ENCODE results near the gene BLNK.

BLNK gene

GRCh38 chr10:96228408-96228994 lies 42.9 kb downstream of the BLNK start:
- POLR2A ChIA-PET (ENCODE audit: low non-redundant PET): no interaction called here
- CTCF ChIA-PET: interaction anchor here (0.7 to 2.6 kb wide), 14 partner anchors 9 to 430 kb away, joined by 3 to 123 read pairs (median 8); partner anchors contain the start of genes BLNK and DNTT
- TF ChIP-seq, protein P1, sequence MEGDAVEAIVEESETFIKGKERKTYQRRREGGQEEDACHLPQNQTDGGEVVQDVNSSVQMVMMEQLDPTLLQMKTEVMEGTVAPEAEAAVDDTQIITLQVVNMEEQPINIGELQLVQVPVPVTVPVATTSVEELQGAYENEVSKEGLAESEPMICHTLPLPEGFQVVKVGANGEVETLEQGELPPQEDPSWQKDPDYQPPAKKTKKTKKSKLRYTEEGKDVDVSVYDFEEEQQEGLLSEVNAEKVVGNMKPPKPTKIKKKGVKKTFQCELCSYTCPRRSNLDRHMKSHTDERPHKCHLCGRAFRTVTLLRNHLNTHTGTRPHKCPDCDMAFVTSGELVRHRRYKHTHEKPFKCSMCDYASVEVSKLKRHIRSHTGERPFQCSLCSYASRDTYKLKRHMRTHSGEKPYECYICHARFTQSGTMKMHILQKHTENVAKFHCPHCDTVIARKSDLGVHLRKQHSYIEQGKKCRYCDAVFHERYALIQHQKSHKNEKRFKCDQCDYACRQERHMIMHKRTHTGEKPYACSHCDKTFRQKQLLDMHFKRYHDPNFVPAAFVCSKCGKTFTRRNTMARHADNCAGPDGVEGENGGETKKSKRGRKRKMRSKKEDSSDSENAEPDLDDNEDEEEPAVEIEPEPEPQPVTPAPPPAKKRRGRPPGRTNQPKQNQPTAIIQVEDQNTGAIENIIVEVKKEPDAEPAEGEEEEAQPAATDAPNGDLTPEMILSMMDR (conservative IDR thresholded peaks at IDR 0.05; ENCODE audit: low read depth): no peak
- no peak for DNase-seq (ENCODE audit: low spot score)
- no peak overlapping the region for H3K27ac ChIP-seq

DNA sequence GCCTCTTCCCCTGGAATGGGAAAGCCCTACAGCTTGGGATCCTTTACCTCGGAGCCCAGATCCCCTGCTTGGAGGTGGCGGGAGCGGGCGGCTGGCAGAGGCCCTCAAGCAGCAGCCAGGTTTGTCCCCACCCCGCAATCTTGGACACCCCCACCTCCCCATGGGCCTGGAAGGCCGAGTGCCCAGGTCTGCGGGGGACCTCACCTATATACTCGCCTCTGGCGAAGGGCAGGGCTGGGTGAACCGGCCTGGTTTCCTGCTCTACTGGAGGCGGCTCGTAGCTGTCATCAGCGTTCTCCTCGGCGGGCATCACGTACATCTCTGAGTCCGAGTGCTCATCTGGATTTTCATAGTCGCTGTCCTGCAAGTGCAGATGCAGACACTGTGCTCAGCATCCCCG lies 44.2 kb downstream of the BLNK start:
- TF ChIP-seq, protein P1 (conservative IDR thresholded peaks at IDR 0.05; ENCODE audit: low read depth): no peak
- CTCF ChIA-PET: interaction anchor here (1.0 kb wide), 1 partner anchor 67 kb away, joined by 4 read pairs; no protein-coding TSS in a partner anchor
- H3K27ac ChIP-seq: no peak overlapping the region
- DNase-seq (ENCODE audit: low spot score): no peak
- POLR2A ChIA-PET (ENCODE audit: low non-redundant PET): no interaction called here

GRCh38 chr10:96225119-96225518 lies 46.2 kb downstream of the BLNK start:
- POLR2A ChIA-PET (ENCODE audit: low non-redundant PET): no interaction called here
- H3K27ac ChIP-seq: no peak overlapping the region
- no peak for DNase-seq (ENCODE audit: low spot score)
- TF ChIP-seq, protein P1 (conservative IDR thresholded peaks at IDR 0.05; ENCODE audit: low read depth): no peak
- CTCF ChIA-PET: interaction anchor here (0.6 kb wide), 2 partner anchors 19 to 74 kb away, joined by 3 to 5 read pairs; no protein-coding TSS in a partner anchor

GRCh38 chr10:96222908-96223307 lies 48.5 kb downstream of the BLNK start:
- TF ChIP-seq, protein P1 (conservative IDR thresholded peaks at IDR 0.05; ENCODE audit: low read depth): no peak
- H3K27ac ChIP-seq: no peak overlapping the region
- POLR2A ChIA-PET (ENCODE audit: low non-redundant PET): interaction anchor here (0.6 kb wide), 1 partner anchor 179 kb away, joined by 3 read pairs; the partner anchor contains the start of gene CCNJ
- DNase-seq (ENCODE audit: low spot score): no peak
- CTCF ChIA-PET: no interaction called here

- ChIA-PET CTCF (no interaction called here), POLR2A (ENCODE audit: low non-redundant PET) (interaction anchor here (0.6 kb wide), 1 partner anchor 179 kb away, joined by 3 read pairs; the partner anchor contains the start of gene CCNJ)
These were observed 48.9 kb downstream of the BLNK start for GRCh38 chr10:96222441-96222840.

GRCh38 chr10:96218826-96219225 lies 52.5 kb downstream of the BLNK start:
- ChIA-PET POLR2A (ENCODE audit: low non-redundant PET) (no interaction called here), CTCF (interaction anchor here (1.5 kb wide), 1 partner anchor 11 kb away, joined by 6 read pairs; no protein-coding TSS in a partner anchor)
- TF ChIP-seq, protein P1 (conservative IDR thresholded peaks at IDR 0.05; ENCODE audit: low read depth): no peak
- H3K27ac ChIP-seq: no peak overlapping the region
- DNase-seq (ENCODE audit: low spot score): no peak

More at GRCh38 chr10:96222441-96222840, 48.9 kb downstream of the BLNK start:
- TF ChIP-seq, protein P1 (conservative IDR thresholded peaks at IDR 0.05; ENCODE audit: low read depth): no peak
- no peak overlapping the region for H3K27ac ChIP-seq
- no peak for DNase-seq (ENCODE audit: low spot score)

All from RWPE1 (cell line).